ENCODE measurements around the gene ATG10. TPM values are rescaled to one million over a fixed set of nuclear protein-coding genes. Genes with fewer than 3 reads are reported as not detected.

ATG10 gene
- total RNA-seq, 1 donor from 2014 or later: 6.0 TPM

DNA sequence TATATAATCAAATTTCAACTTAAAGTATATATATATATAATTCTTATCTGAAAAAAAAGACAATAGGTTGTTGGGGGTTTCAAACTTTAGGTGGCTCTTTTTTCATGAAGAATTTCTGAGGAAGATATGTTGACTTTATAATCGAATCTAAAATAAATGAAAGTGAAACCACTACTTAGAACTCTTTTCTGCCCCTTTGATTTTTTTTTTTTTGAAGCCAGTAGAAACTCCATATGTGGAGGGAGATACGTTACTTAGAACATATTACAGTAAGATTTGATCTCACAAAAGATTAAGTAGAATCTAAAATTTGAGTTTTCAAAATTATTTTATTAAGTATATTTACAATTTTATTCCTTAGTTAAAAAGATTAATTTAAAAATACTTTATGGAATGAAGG, 96.9 kb downstream of the ATG10 start:
- TF ChIP-seq, protein P1, sequence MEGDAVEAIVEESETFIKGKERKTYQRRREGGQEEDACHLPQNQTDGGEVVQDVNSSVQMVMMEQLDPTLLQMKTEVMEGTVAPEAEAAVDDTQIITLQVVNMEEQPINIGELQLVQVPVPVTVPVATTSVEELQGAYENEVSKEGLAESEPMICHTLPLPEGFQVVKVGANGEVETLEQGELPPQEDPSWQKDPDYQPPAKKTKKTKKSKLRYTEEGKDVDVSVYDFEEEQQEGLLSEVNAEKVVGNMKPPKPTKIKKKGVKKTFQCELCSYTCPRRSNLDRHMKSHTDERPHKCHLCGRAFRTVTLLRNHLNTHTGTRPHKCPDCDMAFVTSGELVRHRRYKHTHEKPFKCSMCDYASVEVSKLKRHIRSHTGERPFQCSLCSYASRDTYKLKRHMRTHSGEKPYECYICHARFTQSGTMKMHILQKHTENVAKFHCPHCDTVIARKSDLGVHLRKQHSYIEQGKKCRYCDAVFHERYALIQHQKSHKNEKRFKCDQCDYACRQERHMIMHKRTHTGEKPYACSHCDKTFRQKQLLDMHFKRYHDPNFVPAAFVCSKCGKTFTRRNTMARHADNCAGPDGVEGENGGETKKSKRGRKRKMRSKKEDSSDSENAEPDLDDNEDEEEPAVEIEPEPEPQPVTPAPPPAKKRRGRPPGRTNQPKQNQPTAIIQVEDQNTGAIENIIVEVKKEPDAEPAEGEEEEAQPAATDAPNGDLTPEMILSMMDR (IDR thresholded peaks at IDR 0.05; ENCODE audit: borderline replicate concordance): no peak
- H3K4me1 ChIP-seq: no peaks in the 10 kb centered on the region
- H3K27me3 ChIP-seq (ENCODE audit: low read depth): no peaks in the 10 kb centered on the region
- H3K4me3 ChIP-seq: peak overlapping the region; percentile 31
- no peaks in the 10 kb centered on the region for H3K36me3 ChIP-seq
- intact Hi-C loops (cut with micrococcal nuclease): no loop called here
- no peak overlapping the region for H3K27ac ChIP-seq (replicated peaks)
- DNase-seq: no peak
- no peaks in the 10 kb centered on the region for H3K9me3 ChIP-seq (replicated peaks)

DNA sequence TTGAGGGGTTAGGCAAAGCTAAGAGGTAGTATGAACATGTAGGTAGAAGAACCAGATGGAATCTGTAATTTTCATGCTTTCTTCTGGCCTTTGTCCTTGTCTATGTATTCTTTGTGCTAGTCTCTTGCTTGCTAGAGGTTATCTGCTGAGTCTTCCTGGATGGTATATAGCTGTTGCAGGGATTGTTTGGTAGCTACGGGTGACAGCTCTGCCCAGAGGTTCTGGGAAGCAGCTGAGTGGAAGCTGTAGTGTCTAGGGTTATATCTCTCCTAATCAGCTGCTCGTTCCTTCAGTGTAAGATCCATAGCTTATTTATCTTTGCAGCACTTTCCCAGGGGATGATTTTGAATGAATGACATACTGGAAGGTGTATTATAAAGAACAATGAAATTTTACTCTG, 100.3 kb downstream of the ATG10 start:
- H3K27ac ChIP-seq (replicated peaks): no peak overlapping the region
- no peaks in the 10 kb centered on the region for H3K9me3 ChIP-seq (replicated peaks)
- H3K27me3 ChIP-seq (ENCODE audit: low read depth): no peaks in the 10 kb centered on the region
- intact Hi-C loops (cut with micrococcal nuclease): no loop called here
- H3K36me3 ChIP-seq: no peaks in the 10 kb centered on the region
- TF ChIP-seq, protein P1 (IDR thresholded peaks at IDR 0.05; ENCODE audit: borderline replicate concordance): no peak
- no peak for DNase-seq
- peaks cover 4% of the 10 kb centered on the region for H3K4me1 ChIP-seq
- H3K4me3 ChIP-seq: no peak overlapping the region

DNA sequence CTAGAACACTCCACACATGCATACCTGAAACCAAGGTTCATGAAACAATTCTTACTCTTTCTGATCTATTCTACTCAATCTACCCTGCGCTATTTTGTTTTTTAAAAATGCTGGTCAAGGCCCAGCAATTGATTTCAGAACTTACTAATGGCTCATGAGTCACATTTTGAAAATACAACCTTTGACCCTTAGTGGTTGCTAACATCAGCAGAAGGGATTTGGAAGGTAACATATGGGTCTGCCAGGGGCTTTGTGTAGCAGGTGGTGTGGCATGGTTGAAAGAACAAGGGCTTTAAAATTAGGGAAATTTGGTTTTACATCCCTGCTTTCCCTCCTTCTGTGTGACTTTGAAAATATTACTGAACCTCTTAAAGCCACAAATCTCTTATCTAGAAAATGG, 101.4 kb downstream of the ATG10 start:
- TF ChIP-seq, protein P1 (IDR thresholded peaks at IDR 0.05; ENCODE audit: borderline replicate concordance): no peak
- DNase-seq: no peak
- no peak overlapping the region for H3K27ac ChIP-seq (replicated peaks)
- peaks cover 4% of the 10 kb centered on the region for H3K4me1 ChIP-seq
- intact Hi-C loops (cut with micrococcal nuclease): no loop called here
- no peaks in the 10 kb centered on the region for H3K9me3 ChIP-seq (replicated peaks)
- no peak overlapping the region for H3K4me3 ChIP-seq
- no peaks in the 10 kb centered on the region for H3K36me3 ChIP-seq
- no peaks in the 10 kb centered on the region for H3K27me3 ChIP-seq (ENCODE audit: low read depth)

DNA sequence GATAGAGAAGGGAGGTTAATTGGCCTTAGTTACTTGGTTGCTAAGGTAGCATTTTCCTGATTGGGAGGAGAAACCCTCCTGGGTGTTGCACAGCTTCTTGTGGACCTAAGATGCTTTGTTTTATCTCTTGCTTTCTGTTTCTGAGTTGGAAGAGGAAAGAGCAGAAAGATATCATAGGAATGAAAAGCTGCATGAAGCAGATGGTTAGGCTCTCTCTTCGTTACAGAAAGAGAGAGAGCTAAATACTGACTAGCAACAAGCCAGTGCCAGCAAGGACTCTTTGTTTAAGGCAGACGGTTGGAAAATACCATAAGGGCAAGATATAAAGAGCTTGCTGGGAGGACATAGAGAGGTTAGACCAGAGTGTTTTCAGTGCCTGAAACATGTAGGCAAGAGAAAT, 103.1 kb downstream of the ATG10 start:
- intact Hi-C loops (cut with micrococcal nuclease): no loop called here
- no peak overlapping the region for H3K27ac ChIP-seq (replicated peaks)
- H3K4me3 ChIP-seq: no peak overlapping the region
- TF ChIP-seq, protein P1 (IDR thresholded peaks at IDR 0.05; ENCODE audit: borderline replicate concordance): no peak
- H3K4me1 ChIP-seq: peaks cover 4% of the 10 kb centered on the region
- H3K9me3 ChIP-seq (replicated peaks): no peaks in the 10 kb centered on the region
- no peaks in the 10 kb centered on the region for H3K36me3 ChIP-seq
- no peak for DNase-seq
- H3K27me3 ChIP-seq (ENCODE audit: low read depth): no peaks in the 10 kb centered on the region

DNA sequence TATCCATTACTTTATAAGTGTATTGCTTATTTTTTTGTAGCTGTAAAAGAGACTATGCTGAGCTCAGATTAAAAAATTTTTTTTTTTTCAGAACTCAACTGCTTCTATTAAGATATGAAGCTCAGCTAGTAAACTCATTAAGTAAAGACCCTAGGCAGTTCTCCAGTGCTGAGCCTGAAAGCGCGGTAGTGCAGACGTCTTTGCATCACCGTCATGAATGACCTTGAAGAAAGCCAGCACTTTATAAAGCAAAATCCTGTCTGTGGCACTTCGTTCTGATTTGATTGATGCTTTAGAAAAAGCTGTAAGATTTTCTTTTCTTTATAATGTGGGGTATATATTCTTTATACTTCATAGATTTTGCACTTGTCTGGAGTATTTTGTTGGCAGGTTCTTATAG, 105.7 kb downstream of the ATG10 start:
- no peaks in the 10 kb centered on the region for H3K27me3 ChIP-seq (ENCODE audit: low read depth)
- DNase-seq: no peak
- peaks cover 7% of the 10 kb centered on the region for H3K9me3 ChIP-seq (replicated peaks)
- H3K27ac ChIP-seq (replicated peaks): no peak overlapping the region
- no peaks in the 10 kb centered on the region for H3K36me3 ChIP-seq
- H3K4me3 ChIP-seq: no peak overlapping the region
- intact Hi-C loops (cut with micrococcal nuclease): no loop called here
- H3K4me1 ChIP-seq: peaks cover 4% of the 10 kb centered on the region
- TF ChIP-seq, protein P1 (IDR thresholded peaks at IDR 0.05; ENCODE audit: borderline replicate concordance): no peak

DNA sequence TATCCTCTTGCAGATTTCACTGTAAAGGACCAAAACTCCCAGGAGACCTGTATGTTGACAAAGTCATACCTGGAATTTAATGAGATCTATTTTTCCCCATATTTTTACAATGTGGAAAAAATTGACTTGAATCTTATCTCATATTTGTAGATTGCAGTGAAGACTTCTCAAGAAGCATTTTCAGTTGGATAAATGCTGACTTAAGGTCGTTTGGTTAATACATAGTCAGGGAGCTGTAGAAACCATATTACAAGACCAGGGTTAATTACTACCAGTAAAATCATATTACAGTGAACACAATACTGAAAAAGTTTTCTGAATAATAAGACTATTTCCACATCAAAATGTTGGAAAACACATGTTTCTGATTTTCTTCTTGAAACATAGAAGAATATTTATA, 119.8 kb downstream of the ATG10 start:
- DNase-seq: no peak
- H3K36me3 ChIP-seq: no peaks in the 10 kb centered on the region
- H3K4me1 ChIP-seq: no peaks in the 10 kb centered on the region
- H3K27ac ChIP-seq (replicated peaks): no peak overlapping the region
- TF ChIP-seq, protein P1 (IDR thresholded peaks at IDR 0.05; ENCODE audit: borderline replicate concordance): no peak
- intact Hi-C loops (cut with micrococcal nuclease): no loop called here
- no peaks in the 10 kb centered on the region for H3K27me3 ChIP-seq (ENCODE audit: low read depth)
- H3K4me3 ChIP-seq: no peak overlapping the region
- peaks cover 58% of the 10 kb centered on the region for H3K9me3 ChIP-seq (replicated peaks)

Data from left ventricle myocardium inferior (tissue), 1 donor.